ENCODE data around the gene SPEG.

The SPEG gene

GRCh38 chr2:219543596-219544358, 109.1 kb downstream of the SPEG start, which contains the start of the genes CHPF and TMEM198:
TSS of gene CHPF (minus strand) at chr2:219543809. CDS start at chr2:219543538, 271 bp downstream.
TSS of gene TMEM198 (plus strand) at chr2:219544028. CDS start at chr2:219544728, 700 bp downstream.
- DNase-seq (ENCODE audit: low read depth in 1 of 2, low spot score in 1 of 2), result peak; percentile 81 to 90

GRCh38 chr2:219544567-219544966, 109.9 kb downstream of the SPEG start:
- no peak for DNase-seq (ENCODE audit: low read depth in 1 of 2, low spot score in 1 of 2)

GRCh38 chr2:219545295-219545942, 110.8 kb downstream of the SPEG start:
- DNase-seq (ENCODE audit: low read depth in 1 of 2, low spot score in 1 of 2), result no peak

- no peak for DNase-seq (ENCODE audit: low read depth in 1 of 2, low spot score in 1 of 2)
Observed at GRCh38 chr2:219545943-219546352, 111.3 kb downstream of the SPEG start.

- DNase-seq (ENCODE audit: low read depth in 1 of 2, low spot score in 1 of 2), result no peak
Observed at GRCh38 chr2:219547621-219548020, 113.0 kb downstream of the SPEG start.

Data from activated T-helper 1 cell treated with anti-CD3 and anti-CD28 coated beads, Interleukin-2, amount 50 U/mL, for 16 hours (primary cell).